Mammary epithelial cell (primary cell): ENCODE measurements around the gene ASMT.

Experiments used
- CTCF ChIP-seq, 2 donors: IDR thresholded peaks in 1 of 2; conservative IDR thresholded peaks in 1 of 2; 2 replicates each; pipeline ENCODE4 v1.5.1; 2011 to 2012; ENCODE audit warnings: inconsistent platforms in 2 of 2, low read length in 2 of 2, mild to moderate bottlenecking in 2 of 2, control low read depth in 1 of 2, low read depth in 1 of 2; ENCODE audit not compliant: insufficient read depth in 1 of 2; ENCODE audit errors: extremely low read depth in 1 of 2
- EZH2 ChIP-seq: IDR thresholded peaks from 2 replicates; pipeline ENCODE4 v1.6.1; 2012; ENCODE audit warnings: low read length, inconsistent platforms, borderline replicate concordance

- TF ChIP-seq CTCF (conservative IDR thresholded peaks at IDR 0.05 in 1 of 2, IDR thresholded peaks at IDR 0.05 in 1 of 2; ENCODE audit: extremely low read depth in 1 of 2, insufficient read depth in 1 of 2, low read depth in 1 of 2, low read length in 2 of 2): no peak
- no peak for TF ChIP-seq EZH2
Observed at GRCh38 chrX:1589356-1590130, 25.3 kb upstream of the ASMT start.
